ENCODE results near the gene TRAPPC10.
"Not testable (repeated sequence)": the region's sequence is repeated elsewhere in the genome, so short reads cannot be mapped to it uniquely, and the experiment has no call there.

DNA sequence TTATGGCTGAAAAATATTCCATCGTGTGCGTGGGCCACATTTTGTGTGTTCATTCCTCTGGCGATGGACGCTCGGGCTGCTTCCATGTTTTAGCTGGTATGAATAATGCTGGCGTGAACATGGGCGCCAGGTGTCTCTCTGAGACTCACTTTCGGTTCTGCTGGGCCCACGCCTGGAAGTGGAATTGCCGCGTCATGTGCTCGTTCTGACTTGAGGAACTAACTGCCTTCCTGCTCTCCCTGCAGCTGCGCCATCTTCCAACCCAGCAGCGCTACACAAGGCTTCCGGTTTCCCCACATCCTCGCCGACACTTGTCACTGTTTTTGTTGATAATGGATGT, 141.8 kb downstream of the TRAPPC10 start:
- TF ChIP-seq POLR2A (IDR thresholded peaks at IDR 0.05) = not testable (repeated sequence)
- TF ChIP-seq, protein P1, sequence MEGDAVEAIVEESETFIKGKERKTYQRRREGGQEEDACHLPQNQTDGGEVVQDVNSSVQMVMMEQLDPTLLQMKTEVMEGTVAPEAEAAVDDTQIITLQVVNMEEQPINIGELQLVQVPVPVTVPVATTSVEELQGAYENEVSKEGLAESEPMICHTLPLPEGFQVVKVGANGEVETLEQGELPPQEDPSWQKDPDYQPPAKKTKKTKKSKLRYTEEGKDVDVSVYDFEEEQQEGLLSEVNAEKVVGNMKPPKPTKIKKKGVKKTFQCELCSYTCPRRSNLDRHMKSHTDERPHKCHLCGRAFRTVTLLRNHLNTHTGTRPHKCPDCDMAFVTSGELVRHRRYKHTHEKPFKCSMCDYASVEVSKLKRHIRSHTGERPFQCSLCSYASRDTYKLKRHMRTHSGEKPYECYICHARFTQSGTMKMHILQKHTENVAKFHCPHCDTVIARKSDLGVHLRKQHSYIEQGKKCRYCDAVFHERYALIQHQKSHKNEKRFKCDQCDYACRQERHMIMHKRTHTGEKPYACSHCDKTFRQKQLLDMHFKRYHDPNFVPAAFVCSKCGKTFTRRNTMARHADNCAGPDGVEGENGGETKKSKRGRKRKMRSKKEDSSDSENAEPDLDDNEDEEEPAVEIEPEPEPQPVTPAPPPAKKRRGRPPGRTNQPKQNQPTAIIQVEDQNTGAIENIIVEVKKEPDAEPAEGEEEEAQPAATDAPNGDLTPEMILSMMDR (IDR thresholded peaks at IDR 0.05) = not testable (repeated sequence)
